GM08714 (cell line): Measurements from ENCODE around the gene MICALL2.

Experiments used
- H3K4me3 ChIP-seq: fragments of 200-500 bp; sonication (Bioruptor generic); 2 replicates; pipeline ENCODE4 v1.5.1; 2014; ENCODE audit warnings: mild to moderate bottlenecking, low read length, inconsistent platforms
- ZNF274 ChIP-seq: IDR thresholded peaks from 2 replicates; pipeline ENCODE4 v1.6.1; 2012; ENCODE audit warnings: mild to moderate bottlenecking, low read depth, low read length

Gene MICALL2

DNA sequence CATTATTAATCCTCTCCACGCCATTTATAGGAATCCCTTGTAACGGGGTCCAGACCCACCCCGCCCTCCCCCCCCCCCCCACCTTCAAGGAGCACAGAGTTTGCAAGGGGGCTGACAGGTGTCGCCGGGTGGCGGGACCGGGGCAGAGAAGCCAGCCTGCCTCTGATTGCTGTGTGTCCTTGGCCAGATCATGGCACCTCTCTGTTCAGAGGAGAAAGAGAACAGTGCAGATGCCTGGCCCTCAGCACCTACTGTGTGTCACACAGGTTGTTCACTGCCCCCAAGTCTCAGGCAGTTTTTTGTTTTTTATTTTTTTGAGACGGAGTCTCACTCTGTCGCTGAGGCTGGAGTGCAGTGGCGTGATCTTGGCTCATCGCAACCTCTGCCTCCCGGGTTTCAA, 5.4 kb upstream of the MICALL2 start:
- no peak overlapping the region for H3K4me3 ChIP-seq
- no peak for TF ChIP-seq ZNF274

DNA sequence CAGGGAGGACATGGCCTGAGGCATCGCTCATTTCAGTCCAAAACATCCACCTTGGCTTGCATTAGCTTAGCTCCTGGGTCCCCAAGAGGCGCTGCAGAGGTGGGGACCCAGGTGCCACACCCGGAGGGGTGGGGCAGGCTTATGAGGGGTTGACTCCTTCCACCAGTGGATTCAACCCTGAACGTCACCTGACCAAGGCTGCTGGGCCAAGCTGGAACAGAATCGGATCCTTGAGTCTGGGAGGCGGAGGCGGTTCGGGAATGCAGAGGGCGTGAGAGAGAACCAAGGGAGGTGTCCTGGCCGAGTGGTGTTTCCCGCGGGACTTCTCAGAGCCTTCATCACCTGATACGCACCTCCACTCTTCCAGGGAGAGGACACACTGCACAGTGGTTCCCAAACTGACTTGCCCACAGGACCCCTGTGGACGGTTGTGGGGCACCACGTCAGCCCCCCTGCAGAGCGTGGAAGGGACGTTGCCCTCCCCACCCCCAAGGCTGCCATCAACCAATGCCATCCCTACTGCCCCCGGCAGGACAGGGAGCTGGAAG, 4.5 kb upstream of the MICALL2 start:
- H3K4me3 ChIP-seq, result no peak overlapping the region

DNA sequence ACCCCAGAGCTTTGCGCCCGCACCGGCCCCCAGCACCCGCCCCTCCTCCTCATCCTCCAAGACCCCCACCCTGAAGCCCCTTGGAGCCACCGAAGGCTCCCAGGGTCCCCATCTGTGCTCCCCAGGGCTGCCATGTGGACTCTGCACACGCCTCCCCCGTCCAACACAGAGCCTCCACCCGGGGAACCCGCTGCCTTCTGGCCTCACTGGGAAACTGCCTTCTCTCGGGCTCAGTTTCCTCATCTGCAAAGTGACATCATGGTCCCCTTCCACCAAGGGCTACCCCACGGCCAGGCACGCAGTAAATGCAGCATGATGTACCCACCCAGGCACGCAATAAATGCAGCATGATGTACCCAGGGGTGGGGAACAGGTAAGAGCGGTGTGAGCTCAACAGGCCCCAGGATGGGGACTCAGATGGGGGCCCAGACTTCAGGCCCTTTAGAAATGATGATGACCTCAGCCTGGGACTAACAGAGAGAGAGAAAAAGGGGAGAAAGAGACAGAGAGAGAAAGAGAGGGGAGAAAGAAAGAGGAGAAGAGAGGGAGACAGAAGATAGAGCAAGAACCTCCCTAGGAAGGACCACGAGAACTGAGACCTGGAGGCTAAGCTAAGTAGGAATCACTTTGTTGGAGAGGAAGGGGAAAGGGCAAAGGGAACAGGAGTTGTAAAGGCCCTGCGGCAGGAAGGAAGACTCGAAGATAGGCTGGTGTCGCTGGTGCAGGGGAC, 2.5 kb upstream of the MICALL2 start:
- TF ChIP-seq ZNF274, result no peak

More for the DNA sequence above, 4.5 kb upstream of the MICALL2 start:
- TF ChIP-seq ZNF274, result no peak

DNA sequence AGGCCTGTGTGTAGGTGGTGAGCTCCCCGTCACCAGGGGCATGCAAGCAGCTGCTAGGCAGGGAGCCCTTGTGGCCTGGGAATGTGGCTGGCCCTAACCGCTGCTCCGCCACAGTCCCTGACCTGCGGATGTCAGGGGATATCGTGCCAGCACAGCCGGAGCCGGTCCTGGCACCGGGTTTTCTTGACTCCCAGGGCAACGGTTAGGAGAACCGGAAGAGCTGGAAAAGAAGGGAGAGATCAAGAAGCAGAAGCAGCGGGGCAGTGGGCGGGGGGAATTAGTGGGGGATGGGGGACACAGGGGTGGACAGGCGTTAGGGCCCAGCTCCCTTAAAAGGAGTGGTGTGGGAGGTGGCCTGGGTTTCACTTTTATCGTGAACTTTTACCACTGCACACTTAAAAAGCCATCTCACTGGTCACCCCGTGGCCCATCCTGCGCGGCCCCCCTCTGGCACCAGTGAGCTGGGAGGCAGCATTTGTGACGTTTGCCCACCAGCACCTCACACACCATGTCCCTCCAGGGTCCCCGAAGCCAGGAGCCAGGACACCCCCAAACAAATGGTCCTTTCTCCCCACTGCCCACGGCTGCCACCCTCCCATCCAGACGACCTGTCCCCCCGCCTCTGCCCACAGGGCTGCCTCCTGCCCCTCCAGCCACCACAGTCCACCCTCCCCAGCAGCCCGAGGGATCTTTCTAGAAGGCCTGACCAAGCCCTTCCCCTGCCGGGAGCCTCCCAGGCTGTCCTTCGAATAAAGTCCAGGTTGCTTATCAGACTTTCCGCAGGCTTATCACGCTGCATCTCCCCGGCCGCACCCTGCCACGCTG, 1.8 kb upstream of the MICALL2 start:
- no peak overlapping the region; the same call in 1 of the 2 replicates for H3K4me3 ChIP-seq
- TF ChIP-seq ZNF274, result no peak

More for the DNA sequence above, 2.5 kb upstream of the MICALL2 start:
- H3K4me3 ChIP-seq, result no peak overlapping the region

DNA sequence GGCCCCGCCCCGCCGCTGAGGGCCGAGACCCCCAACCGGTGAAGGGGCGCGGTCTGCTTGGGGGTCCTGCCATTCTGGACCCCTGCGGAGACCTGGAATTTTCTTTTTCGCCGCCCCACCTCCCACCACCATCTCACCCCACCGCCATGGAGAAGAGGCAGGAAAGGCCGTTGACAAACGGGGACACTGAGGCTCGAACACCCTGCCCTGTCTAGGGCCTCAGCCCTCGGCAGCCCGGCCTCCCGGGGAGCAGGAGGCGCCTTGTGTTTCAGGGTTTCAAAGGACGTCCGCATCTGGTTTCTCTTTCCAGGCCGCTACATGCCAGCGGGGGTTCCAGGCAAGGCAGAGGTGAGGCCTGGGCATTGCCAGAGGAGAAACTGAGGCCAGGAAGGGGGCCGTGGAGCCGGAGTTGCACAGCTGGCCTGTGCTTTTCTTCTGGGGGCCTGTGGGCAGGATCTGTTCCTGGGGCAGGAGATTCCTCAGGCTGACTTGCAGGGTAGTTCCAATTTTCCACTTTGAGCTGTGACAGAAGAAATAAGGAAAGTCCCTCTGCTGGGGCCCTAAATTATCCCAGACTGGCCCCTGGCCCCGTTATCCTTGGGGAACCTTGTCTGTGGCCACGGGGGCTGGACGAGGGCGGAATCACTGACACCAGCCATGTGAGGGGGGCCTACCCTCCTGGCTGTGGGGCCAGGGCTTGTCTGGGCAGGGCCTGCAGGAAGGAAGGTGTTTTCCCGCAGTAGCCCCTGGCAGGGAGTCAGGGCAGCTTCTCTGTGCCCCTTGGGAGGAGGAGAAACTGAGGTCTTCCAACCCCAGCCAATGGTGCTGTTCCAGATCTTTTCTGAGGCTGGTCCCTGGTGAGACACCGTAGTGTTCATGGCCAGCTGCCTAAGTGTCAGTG, 900 bp upstream of the MICALL2 start:
- H3K4me3 ChIP-seq, result peak overlapping the region; percentile 67; the same call in 1 of the 2 replicates
- TF ChIP-seq ZNF274, result no peak

DNA sequence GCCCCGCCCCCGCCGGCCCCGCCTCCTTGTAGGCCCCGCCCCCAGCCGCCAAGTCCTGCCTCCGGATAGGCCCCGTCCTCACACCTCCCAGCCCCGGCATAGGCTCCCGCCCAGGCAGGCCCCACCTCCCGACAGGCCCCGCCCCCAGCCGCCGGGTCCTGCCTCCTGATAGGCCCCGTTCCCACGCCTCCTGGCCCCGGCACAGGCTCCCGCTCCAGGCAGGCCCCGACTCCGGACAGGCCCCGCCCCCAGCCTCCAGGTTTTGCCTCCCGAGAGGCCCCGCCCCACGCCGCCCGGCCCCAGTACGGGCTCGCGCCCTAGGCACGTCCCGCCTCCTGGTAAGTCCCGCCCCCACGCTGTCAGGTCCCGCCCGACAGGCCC, 232 bp upstream of the MICALL2 start:
- no peak overlapping the region; the same call in 1 of the 2 replicates for H3K4me3 ChIP-seq
- no peak for TF ChIP-seq ZNF274

DNA sequence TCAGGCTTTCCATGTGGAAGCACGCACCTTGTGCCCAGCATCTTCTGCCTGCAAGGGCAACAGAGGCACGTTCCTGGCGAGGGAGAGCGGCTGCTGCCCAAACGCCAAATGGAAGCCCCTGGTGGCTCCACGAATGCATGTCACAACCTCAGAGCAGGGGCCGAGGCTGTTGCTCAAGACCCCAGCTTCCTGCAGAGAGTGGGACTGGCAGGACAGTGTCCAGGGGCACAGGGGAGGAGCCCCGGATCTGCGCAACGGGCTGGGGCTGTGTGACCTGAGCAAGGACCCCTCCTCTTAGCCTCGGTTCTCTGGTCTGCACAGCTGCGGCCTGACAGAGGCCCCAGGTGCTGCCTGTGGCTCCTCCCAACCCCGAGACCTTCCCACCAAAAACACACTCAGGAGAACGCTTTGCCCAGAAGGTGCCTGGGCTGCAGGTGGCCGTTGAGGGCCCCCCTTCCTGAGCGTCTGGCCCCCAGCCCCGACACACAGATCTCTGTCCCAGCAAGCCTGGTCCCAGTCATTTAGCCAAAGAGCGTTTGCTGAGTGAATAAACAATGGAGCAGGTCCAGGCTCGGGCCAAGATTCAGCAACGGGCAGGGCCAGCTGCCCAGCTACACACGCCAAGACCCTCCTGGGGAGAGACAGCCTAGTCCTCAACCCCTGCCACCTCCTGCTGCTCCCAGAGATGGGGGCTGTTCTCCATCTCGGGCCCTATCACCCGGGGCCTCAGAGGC, 1.2 kb downstream of the MICALL2 start:
- peak overlapping the region; percentile 79; the same call in 1 of the 2 replicates for H3K4me3 ChIP-seq
- no peak for TF ChIP-seq ZNF274

DNA sequence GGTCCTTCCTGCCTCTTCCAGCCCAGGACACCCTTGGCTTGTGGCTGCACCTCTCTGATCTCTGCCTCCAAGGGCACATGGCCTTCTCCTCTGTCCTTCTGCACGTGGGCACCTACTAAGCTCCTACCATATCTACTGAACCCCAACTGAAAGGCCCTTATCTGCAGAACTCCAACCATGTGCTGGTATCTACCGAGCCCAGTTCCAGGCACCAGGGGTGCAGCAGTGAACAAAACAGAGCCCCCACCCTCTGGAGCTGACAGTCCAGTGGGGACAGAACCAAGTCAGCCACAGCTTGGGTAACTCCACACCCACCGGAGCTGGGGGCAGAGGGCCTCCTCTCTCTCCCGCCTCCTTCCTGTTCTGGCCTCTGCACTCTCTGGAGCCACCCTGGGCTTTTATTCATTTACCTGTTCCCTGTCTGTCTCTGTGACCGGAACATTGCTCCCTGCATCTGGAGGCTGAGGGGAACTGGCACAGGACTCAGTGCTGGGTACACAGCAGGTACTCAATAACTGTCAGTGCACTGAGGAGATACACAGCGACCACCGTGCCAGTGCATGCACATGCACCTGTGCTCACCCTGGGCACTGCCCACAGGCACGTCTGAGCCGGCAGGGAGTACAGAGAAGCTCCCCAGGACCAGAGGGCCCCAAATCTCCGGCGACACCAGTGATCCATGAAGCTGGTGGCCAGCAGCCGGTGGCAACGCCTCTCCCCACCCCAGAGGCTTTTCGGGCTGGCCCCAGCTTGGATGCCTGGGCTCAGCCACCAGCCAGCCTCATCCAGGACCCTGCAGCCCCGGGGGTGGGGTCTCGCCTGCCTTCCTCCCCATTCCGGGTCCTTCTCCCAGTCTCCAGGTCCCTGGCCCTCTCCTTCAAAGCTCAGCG, 2.0 kb downstream of the MICALL2 start:
- no peak overlapping the region for H3K4me3 ChIP-seq
- TF ChIP-seq ZNF274, result no peak

DNA sequence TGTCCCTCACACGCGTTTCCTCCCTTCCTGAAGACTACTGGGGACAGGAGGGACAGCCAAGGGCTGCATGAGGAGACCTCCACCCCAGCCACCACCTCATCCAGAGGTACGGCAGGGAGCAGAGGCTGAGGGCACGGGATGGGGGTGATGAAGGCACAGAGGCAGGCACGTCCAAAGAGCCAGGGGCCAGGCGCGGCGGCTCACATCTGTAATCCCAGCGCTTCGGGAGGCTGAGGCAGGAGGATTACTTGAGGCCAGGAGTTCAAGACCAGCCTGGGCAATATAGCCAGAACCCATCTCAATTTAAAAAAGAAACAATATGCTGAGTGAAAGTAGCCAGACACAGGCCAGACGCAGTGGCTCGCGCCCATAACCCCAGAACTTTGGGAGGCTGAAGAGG, 3.3 kb downstream of the MICALL2 start:
- TF ChIP-seq ZNF274, result no peak
- H3K4me3 ChIP-seq, result no peak overlapping the region

DNA sequence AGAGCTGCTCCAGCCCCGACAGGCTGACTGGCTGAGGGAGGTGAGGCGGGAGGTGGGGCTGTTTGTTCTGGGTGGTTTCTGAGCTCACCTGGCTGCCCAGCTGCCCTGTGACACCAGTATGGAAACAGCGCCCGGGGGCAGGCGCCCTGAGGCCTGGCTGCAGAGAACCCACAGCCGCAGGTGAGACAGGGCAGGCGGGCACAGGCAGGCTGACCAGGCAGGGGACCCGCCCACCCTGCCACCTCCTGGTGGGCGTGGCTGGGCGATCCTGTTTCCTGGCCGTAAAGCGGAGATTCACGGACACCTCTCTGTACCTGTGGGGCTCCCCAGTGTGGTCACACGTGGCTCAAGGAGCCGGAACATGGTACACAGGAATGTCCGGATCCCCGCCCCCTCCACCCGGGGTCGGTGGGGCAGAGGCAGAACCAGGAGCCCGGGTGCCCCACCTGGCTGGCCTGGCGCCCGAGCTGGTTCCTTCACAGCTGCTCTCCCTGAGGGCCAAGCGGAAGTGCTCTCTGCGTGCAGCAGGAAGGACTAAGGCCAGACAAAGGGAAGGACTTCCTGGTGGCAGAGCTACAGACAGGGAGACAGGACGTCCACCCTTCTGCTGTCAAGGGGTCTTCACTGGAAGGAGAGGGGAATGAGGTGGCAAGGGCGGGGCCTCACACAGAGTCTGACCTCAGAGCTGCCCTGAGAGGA, 3.9 kb downstream of the MICALL2 start:
- TF ChIP-seq ZNF274, result no peak

DNA sequence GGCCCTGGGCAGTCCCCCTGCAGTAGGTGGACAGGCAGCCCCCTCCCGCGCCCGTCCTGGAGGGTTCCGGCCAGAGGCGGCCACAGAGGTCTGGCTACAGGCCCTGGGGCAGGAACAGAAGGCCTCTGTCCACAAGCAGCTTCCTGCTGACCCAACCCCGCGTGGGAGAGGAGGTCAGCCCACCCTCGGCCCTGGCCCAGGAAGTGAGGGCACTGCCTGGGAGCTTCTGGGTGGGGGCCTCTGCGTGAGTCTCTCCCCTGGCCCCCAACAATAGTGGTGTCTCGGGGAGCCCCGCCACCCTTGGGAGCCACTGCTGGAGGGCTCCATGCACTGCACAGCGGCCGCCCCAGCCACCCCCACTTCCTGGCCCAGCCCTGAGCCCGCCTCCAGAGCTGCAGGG, 4.7 kb downstream of the MICALL2 start:
- no peak for TF ChIP-seq ZNF274
- H3K4me3 ChIP-seq, result no peak overlapping the region

More for the DNA sequence above, 3.9 kb downstream of the MICALL2 start:
- no peak overlapping the region for H3K4me3 ChIP-seq

DNA sequence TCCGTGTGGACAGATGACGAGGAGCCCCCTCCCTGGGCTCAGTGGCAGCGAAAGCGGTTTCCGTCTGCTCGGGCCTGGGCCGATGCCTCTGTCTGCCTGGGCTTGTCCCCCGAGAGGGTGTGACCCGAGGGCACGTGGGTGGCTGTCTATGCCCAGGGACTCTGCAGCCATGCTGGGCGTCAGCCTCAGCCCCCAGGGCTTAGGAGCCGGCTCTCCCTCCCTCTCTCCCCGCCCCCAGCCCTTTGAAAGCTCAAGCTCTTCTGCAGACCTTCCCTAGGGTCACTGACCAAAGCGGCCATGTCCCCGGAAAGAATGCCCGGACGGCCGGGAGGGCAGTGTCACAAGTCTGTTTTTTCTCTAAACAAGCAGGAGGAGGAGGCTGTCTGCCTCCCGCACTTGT, 7.1 kb downstream of the MICALL2 start:
- H3K4me3 ChIP-seq, result no peak overlapping the region
- no peak for TF ChIP-seq ZNF274
